ENCODE results near the gene CFAP97D2. TPM values are rescaled to one million over a fixed set of nuclear protein-coding genes. Genes with fewer than 3 reads are reported as not detected.

The CFAP97D2 gene
- total and polyA plus RNA-seq, 4 donors = 1.3 to 3.7 (median 1.5) TPM

DNA sequence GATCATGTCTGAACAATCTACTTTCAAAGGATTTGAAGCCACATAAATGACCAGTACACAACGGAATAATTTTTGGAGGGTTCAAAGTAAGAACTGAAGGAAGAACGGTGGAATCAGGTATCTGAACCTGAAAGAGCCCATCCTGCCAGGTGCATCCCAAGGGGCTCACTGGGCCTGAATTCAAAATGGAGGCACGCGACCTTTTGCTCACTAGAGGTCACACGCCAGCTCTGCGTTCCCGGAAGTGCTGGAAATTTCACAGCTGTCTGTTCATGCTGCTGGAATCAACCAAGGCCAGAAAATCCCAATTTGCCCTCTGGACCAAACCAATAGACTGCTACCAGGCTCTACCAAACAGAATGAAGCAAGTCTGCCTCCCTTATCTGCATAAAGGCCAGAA lies 42.5 kb upstream of the CFAP97D2 start:
- Histone ChIP-seq H3K27me3 (ENCODE audit: control insufficient read depth in 3 of 3, insufficient read depth in 3 of 3, low read length in 2 of 3) (no peaks in the 10 kb centered on the region), H3K36me3 (ENCODE audit: control insufficient read depth in 4 of 4, insufficient read depth in 4 of 4, low read length in 4 of 4) (no peaks in the 10 kb centered on the region), H3K9me3 (ENCODE audit: control insufficient read depth in 4 of 4, insufficient read depth in 3 of 4, low read length in 3 of 4) (no peaks in the 10 kb centered on the region), H3K27ac (ENCODE audit: low read depth in 1 of 2, low read length in 1 of 2) (no peak overlapping the region), H3K9ac (ENCODE audit: insufficient read depth in 1 of 2, low read length in 2 of 2) (no peak overlapping the region), H3K4me1 (ENCODE audit: control insufficient read depth in 5 of 5, insufficient read depth in 5 of 5, low read length in 5 of 5) (peaks cover 0 to 7% (median 3%) of the 10 kb centered on the region in 5 donors), H3K4me3 (no peak overlapping the region)
- no peak for ATAC-seq (ENCODE audit: insufficient read depth, low FRiP score)
- TF ChIP-seq, protein P1, sequence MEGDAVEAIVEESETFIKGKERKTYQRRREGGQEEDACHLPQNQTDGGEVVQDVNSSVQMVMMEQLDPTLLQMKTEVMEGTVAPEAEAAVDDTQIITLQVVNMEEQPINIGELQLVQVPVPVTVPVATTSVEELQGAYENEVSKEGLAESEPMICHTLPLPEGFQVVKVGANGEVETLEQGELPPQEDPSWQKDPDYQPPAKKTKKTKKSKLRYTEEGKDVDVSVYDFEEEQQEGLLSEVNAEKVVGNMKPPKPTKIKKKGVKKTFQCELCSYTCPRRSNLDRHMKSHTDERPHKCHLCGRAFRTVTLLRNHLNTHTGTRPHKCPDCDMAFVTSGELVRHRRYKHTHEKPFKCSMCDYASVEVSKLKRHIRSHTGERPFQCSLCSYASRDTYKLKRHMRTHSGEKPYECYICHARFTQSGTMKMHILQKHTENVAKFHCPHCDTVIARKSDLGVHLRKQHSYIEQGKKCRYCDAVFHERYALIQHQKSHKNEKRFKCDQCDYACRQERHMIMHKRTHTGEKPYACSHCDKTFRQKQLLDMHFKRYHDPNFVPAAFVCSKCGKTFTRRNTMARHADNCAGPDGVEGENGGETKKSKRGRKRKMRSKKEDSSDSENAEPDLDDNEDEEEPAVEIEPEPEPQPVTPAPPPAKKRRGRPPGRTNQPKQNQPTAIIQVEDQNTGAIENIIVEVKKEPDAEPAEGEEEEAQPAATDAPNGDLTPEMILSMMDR (IDR thresholded peaks at IDR 0.05; ENCODE audit: control extremely low read depth, extremely low read depth) = no peak
- 95 to 96% methylated on average over 7 of the region's 7 CpGs for WGBS, 2 donors
- peak in 1 of 3 donors; percentile 4 for DNase-seq

DNA sequence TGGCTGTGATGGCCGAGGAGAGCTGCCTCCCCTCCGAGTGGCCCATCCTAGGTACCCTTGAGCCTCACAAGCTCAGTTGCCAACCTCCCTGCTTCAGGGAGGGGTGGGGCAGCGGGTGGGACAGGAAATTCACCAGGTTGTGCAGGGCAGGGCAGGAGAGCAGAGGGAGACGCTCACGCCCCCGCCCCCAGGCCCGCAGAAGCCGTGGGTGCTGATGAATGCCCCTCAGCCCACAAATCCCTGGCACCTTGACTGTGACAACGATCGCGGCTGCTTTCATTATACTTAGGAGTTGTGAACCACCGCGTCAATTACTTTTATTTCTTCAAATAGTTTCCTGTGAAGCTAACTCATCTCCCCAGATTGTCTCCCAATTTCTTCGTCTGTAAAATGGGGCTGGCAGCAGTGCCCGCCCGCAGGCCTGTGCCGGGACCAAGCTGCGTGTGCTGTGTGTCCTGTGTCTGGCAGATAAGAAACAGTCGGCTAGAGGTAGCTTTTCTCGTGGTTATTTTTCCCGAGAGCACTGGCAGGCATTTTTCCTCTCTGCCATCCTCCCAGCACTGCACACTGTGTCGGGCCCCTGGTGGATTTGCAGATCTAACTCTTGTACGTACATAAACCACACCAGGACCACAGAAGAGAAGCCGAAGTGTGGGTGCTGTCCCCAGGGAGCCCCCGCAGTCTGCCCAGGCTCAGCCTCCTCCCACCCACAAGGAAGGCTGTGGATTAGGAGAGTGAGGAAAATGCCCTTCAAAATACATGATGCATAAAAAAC lies 38.7 kb upstream of the CFAP97D2 start:
- Histone ChIP-seq H3K9ac (ENCODE audit: insufficient read depth in 1 of 2, low read length in 2 of 2) (no peak overlapping the region), H3K27me3 (ENCODE audit: control insufficient read depth in 3 of 3, insufficient read depth in 3 of 3, low read length in 2 of 3) (no peaks in the 10 kb centered on the region), H3K36me3 (ENCODE audit: control insufficient read depth in 4 of 4, insufficient read depth in 4 of 4, low read length in 4 of 4) (no peaks in the 10 kb centered on the region), H3K4me3 (no peak overlapping the region), H3K9me3 (ENCODE audit: control insufficient read depth in 4 of 4, insufficient read depth in 3 of 4, low read length in 3 of 4) (no peaks in the 10 kb centered on the region), H3K4me1 (ENCODE audit: control insufficient read depth in 5 of 5, insufficient read depth in 5 of 5, low read length in 5 of 5) (peaks cover 0 to 10% (median 3%) of the 10 kb centered on the region in 5 donors), H3K27ac (ENCODE audit: low read depth in 1 of 2, low read length in 1 of 2) (no peak overlapping the region)
- peak in 1 of 3 donors; percentile 8 for DNase-seq
- TF ChIP-seq, protein P1 (IDR thresholded peaks at IDR 0.05; ENCODE audit: control extremely low read depth, extremely low read depth) = no peak
- no peak for ATAC-seq (ENCODE audit: insufficient read depth, low FRiP score)
- WGBS, 2 donors = 35 to 63% methylated on average over 24 to 25 of the region's 25 CpGs

DNA sequence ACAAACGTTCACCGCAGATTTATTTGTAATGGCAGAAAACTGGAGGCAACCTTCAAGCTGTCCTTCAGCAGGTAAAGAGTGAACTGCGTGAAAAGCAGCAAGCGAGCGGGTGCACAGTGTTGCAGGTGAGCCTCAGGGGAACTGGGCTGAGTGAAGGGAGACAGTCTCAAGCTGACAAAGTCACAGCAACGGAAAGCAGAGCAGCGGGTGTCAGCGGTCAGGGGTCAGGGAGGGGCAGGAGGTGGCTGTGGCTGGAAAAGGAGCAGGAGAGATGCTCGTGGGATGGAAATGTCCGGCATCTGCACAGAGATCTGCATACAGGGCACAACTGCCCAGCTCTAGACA lies 38.2 kb upstream of the CFAP97D2 start:
- WGBS, 2 donors = 55 to 59% methylated on average over 10 of the region's 10 CpGs
- TF ChIP-seq, protein P1 (IDR thresholded peaks at IDR 0.05; ENCODE audit: control extremely low read depth, extremely low read depth) = no peak
- Histone ChIP-seq H3K9ac (ENCODE audit: insufficient read depth in 1 of 2, low read length in 2 of 2) (no peak overlapping the region), H3K27me3 (ENCODE audit: control insufficient read depth in 3 of 3, insufficient read depth in 3 of 3, low read length in 2 of 3) (no peaks in the 10 kb centered on the region), H3K9me3 (ENCODE audit: control insufficient read depth in 4 of 4, insufficient read depth in 3 of 4, low read length in 3 of 4) (no peaks in the 10 kb centered on the region), H3K36me3 (ENCODE audit: control insufficient read depth in 4 of 4, insufficient read depth in 4 of 4, low read length in 4 of 4) (no peaks in the 10 kb centered on the region), H3K27ac (ENCODE audit: low read depth in 1 of 2, low read length in 1 of 2) (no peak overlapping the region), H3K4me3 (no peak overlapping the region), H3K4me1 (ENCODE audit: control insufficient read depth in 5 of 5, insufficient read depth in 5 of 5, low read length in 5 of 5) (peaks cover 0 to 10% (median 3%) of the 10 kb centered on the region in 5 donors)
- no peak for ATAC-seq (ENCODE audit: insufficient read depth, low FRiP score)
- DNase-seq = no peak

Measured in lung (tissue), 12 donors.